IPS-18c (cell line): ENCODE results near the gene HES3.

ENCODE experiments used
- H3K4me3 ChIP-seq: 2 replicates; pipeline ENCODE4 v1.7.0; 2013; ENCODE audit warnings: low read depth, mild to moderate bottlenecking, low read length, moderate library complexity; ENCODE audit not compliant: insufficient read depth
- H3K9me3 ChIP-seq: one replicate; pipeline ENCODE4 v1.6.1; 2013; ENCODE audit warnings: mild to moderate bottlenecking, low read length, moderate library complexity; ENCODE audit not compliant: control insufficient read depth, insufficient read depth

The HES3 gene

DNA sequence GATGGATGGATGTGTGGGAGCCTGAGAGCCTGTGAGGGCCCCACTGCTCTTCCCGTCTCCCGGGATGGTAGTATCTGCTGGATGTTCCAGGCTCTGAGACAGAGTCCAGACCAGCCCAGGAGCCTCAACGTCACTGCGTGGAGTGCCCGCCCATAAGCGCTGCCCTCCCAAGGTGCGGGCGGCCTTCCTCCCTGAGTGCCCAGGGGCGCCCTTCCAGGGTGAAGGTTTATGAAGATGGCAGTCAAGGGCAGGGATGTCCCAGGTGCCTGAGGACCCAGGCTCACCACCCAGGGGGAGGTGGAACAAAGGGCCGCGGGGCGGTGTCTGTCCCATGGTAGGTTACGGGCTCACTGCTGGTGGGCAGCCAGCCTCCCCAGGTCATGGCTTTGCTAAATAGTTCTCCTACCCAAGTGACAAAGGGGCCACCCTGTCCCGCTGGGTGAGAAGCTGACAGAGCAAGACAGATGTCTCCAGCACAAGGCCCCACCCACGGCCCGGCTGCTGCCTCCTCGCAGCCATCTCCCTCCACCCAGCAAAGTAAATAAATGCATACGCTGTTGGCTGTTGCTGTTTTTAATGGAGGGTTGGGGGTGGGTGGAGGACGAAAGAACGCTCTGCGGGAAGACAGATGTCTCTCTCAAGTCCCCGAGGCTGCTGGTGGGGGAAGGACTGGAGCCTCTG lies 25.9 kb downstream of the HES3 start:
- H3K4me3 ChIP-seq, result no peak overlapping the region
- H3K9me3 ChIP-seq, result no peaks in the 10 kb centered on the region

DNA sequence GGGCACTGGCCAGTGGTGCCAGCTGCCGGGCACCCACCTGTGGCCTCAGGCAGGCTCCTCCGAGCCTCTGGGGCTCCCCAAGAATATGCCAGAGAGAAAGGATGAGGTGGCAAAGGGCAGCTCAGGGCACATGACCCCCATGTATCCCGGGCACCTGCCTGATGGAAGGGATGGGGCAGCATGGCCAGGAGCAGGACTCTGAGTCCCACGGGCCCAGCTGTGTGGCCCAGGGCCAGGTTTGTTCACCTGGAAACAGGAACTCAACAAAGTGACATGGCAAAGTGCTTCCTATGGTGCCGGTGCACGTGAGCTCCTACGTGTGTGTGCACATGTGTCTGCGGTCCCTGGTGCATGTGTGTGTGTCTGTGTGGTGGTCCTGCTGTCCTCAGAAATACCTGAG lies 26.4 kb downstream of the HES3 start:
- no peak overlapping the region for H3K4me3 ChIP-seq
- H3K9me3 ChIP-seq, result no peaks in the 10 kb centered on the region

- Histone ChIP-seq H3K9me3 (no peaks in the 10 kb centered on the region), H3K4me3 (no peak overlapping the region)
Observed at GRCh38 chr1:6271006-6271405, 27.0 kb downstream of the HES3 start.

DNA sequence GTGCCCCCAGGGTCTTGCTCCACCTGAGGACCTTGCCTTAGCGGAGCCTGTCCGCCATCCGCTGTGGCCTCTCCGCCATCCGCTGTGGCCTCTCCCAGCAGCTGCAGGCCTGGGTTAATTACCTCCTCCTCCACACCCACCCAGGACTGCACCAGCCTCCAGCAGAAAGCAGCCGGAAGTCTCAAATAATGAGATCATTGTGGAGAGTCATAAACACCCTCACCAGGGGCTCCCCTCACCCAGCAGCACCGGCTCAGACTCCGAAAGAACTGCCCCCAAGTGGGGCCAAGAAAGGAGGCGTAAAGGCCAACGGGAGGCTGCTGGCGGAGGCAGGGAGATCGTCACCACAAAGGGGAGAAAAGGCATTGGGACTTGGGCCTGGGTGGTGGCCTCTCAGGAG lies 27.6 kb downstream of the HES3 start:
- no peak overlapping the region for H3K4me3 ChIP-seq
- H3K9me3 ChIP-seq, result no peaks in the 10 kb centered on the region

DNA sequence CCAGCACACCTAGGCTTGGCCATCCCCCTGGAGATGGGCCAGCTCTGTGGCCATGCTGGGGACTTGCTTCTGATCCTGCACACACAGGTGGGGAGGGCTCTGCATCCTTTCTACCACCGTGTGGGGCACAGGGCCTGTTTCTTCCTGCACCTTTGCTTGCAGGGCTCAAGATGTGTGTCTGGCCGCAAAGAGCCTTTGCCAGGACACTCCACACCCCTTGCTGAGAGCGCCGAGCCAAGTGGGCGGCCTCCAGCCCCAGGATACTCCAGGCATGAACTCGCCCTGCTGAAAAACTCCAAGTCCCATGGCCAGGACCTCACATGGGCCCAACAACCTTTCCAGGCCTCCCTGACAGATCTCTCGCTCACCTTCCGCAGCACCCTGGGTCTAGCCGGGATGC lies 28.5 kb downstream of the HES3 start:
- no peaks in the 10 kb centered on the region for H3K9me3 ChIP-seq
- no peak overlapping the region for H3K4me3 ChIP-seq

DNA sequence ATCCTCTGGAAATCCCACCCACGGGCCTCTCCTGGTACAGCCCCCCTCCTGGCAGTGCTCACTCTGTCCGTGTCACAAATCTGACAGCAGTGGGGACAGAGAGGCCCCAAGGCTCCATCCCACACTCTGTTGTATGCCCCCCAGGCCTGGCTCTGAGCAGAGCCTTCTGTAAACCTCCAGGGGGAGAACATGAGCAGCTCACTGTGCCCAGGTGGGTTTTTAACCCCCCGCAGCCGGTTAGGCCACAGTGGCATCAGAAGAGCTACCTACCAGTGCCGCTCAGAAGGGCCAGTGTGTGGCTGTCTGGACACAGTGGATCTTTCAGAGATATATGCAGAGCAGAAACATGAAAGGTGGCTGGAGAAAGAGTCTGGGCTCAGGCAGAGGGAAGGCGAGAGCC lies 28.9 kb downstream of the HES3 start:
- Histone ChIP-seq H3K4me3 (no peak overlapping the region), H3K9me3 (no peaks in the 10 kb centered on the region)

DNA sequence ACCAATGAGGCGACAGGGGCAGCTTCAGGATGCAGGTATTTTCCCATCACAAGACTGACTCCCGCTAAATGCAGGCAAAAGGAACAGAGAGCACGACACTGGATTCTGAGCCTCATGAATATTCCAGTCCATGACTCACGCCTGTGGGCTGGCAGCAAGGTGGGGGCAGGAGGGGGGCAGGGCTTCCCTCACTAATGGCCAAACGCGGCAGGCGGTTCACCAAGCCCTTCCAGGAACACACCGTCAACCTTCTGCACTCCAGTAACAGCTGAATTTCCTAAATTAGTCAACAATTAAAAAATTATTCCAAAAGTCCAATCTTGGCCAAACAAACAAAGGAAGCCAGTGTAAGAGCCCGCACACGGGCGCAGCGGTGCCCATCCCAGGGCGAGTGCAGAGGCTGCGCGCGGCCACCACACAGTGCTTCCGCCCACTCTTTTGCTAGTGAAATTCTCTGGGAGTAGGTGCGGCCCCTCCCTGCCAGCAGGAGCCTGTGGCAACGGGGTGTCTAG lies 29.5 kb downstream of the HES3 start:
- Histone ChIP-seq H3K4me3 (no peak overlapping the region), H3K9me3 (no peaks in the 10 kb centered on the region)

DNA sequence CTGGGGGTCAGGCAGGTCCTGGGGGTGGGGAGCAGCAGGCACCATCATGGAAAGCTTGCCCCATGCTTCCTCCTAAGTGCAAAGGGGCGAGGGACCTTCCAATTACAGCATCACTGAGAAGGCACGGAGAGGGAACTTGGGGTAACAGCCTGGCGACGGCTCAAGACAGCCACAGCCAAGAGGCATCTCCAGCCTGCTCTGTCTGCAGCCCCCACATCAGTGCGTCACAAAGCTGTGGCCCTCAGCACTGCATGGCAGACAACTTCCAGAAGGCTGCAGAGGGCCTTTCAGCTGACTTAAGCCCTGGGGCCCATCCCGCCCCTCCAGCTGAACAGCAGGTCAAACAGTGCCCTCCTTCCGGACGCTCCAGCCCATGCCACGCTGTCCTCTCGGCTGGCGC lies 30.1 kb downstream of the HES3 start:
- Histone ChIP-seq H3K9me3 (no peaks in the 10 kb centered on the region), H3K4me3 (no peak overlapping the region)

DNA sequence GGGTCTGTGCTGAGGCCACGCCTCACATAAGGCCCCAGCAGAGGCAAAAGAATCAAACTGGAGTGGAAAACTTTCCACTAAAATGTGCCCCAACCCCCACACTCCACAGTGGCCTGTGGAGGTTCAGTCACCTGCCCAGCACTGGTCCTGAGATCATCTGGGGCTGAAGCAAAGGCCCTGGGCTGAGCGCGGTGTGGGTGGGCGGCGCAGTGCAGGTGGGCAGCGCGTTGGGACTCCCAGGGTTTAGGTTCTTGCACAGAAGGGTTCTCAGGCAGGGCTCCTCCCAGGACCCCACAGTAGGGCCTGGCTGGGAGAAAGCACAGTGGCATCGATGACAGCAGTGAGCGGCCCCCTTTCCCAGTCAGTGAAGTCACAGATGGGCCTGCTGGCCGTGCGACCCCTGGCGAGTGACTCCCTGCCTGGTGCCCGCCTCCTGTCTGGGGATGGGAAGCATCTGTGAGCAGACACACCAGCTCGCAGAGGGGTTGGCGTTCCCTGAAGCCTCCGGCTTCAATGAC lies 30.7 kb downstream of the HES3 start:
- H3K9me3 ChIP-seq, result no peaks in the 10 kb centered on the region
- no peak overlapping the region for H3K4me3 ChIP-seq

DNA sequence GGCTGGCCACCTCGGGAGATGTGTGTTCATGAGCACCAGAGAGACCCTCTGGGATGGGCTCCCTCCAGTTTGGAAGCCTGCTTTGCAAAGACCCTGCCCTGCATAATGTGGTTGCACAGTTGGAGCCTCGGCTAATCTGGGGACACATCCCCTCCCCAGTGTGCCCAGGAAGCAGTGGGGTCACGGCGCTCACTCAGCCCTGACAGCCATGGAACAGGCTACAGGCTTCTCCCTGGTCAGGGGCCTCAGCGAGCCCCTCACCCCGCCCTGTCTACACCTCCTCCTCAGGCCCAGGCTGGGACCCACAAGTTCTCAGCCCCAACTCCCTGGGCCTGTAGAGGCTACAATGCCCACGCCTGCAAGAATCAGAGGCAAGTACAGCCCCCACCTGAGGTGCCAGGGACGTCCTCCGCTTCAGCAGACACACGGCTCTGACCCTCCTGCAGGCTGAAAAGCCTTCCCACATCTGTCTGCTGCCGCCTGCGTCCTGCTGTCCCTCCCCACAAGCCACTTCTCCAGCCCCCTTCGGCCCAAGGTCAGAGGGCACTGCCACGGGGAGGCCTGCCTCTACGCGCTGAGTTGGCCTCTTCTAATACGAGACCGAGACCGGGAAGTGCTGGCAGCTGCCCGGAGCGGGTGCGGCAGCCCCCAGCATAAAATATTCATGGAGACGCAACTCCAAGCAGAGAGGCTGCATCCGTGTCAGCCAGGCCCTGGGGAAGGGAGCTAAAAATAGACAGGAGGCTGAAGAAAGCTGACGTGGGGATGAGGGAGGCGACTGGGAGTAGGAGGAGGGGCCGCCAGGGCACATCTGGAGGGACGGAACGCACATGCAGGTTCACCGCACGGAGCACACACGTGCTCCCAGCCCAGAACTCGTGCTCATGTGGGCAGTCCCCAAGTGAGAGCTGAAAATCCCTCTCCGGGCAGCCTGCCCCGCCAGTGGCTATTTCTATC lies 32.1 kb downstream of the HES3 start:
- Histone ChIP-seq H3K9me3 (no peaks in the 10 kb centered on the region), H3K4me3 (no peak overlapping the region)

GRCh38 chr1:6276811-6277555 lies 33.0 kb downstream of the HES3 start:
- no peaks in the 10 kb centered on the region for H3K9me3 ChIP-seq

GRCh38 chr1:6278263-6278662 lies 34.3 kb downstream of the HES3 start:
- H3K9me3 ChIP-seq, result no peaks in the 10 kb centered on the region
- H3K4me3 ChIP-seq, result no peak overlapping the region

More at GRCh38 chr1:6276811-6277555, 33.0 kb downstream of the HES3 start:
- H3K4me3 ChIP-seq, result no peak overlapping the region

DNA sequence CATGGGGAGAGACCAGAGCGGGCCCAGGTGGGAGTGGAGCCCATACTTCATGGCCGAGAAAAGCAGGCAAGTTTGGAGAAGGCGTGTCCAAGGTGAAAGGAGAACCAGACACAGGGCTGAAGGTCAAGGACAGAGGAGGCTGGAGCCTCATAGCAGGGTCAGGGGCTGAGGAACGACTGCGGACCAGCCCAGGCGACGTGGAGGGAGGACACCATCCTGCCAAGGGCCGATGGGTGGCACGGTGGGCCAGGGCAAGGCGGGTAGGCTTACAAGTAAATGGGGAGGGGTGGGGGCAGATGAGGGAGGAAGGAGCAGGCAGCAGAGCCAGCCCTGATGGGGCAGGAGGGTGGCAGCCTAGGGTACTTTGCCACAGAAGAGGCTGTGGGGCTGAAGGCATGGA lies 35.1 kb downstream of the HES3 start:
- Histone ChIP-seq H3K9me3 (no peaks in the 10 kb centered on the region), H3K4me3 (no peak overlapping the region)

DNA sequence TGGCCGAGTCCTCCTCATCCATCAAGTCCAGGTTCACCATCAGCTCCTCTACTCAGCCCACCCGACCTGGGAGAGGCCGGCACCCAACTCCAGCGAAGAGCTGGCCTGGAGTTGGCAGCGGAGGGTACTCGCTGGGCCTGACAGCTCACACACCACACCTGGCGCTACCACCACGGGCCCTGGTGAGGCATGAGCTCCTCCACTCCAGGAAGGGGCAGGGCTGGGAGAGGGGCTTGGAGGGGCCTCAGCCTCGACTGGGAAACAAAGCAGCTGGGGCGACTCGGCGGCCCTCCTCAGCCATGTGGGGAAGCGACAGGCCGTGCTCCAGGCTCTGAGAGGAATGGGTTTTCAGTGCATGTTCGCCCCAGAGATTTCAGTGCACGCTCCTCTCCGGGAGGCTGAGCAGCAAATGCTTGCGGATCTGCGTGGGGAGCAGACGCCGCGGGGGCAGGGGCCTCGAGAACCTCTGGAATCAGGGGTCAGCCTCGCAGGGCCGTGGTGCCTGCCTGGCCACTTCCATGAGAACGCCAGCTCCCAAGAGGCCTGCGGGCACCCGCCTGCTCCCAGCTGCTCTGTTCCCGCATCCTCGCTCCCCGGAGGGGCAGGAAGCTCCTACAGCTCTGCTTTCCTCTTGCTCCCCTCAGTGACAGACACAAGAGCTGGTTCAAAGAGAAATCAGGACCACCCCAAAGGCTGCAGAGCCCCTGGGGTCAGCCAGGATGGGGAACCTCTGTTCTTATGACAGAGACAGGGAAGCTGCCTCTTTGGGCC lies 35.8 kb downstream of the HES3 start:
- no peak overlapping the region for H3K4me3 ChIP-seq

GRCh38 chr1:6280761-6281451 lies 36.9 kb downstream of the HES3 start:
- Histone ChIP-seq H3K9me3 (no peaks in the 10 kb centered on the region), H3K4me3 (no peak overlapping the region)

More for the DNA sequence above, 35.8 kb downstream of the HES3 start:
- no peaks in the 10 kb centered on the region for H3K9me3 ChIP-seq
